Keratinocyte (primary cell): ENCODE results near the gene POU3F1.

ENCODE experiments used
- EZH2 ChIP-seq: IDR thresholded peaks from one replicate; pipeline ENCODE4 v1.6.1; 2012; ENCODE audit warnings: inconsistent platforms, mild to moderate bottlenecking, low read length, moderate library complexity
- TF ChIP-seq, protein P1 (sequence below), 3 experiments: IDR thresholded peaks in 1 of 3; conservative IDR thresholded peaks in 1 of 3; optimal IDR thresholded peaks in 1 of 3; 2 replicates in 2 of 3; 3 replicates in 1 of 3; pipeline versions ENCODE3 to v1.5.1; 2011; ENCODE audit warnings: low read length in 3 of 3, mild to moderate bottlenecking in 3 of 3, moderate library complexity in 2 of 3, control low read depth in 1 of 3, inconsistent platforms in 1 of 3; ENCODE audit not compliant: insufficient read depth in 2 of 3; ENCODE audit errors: extremely low read depth in 1 of 3

DNA sequence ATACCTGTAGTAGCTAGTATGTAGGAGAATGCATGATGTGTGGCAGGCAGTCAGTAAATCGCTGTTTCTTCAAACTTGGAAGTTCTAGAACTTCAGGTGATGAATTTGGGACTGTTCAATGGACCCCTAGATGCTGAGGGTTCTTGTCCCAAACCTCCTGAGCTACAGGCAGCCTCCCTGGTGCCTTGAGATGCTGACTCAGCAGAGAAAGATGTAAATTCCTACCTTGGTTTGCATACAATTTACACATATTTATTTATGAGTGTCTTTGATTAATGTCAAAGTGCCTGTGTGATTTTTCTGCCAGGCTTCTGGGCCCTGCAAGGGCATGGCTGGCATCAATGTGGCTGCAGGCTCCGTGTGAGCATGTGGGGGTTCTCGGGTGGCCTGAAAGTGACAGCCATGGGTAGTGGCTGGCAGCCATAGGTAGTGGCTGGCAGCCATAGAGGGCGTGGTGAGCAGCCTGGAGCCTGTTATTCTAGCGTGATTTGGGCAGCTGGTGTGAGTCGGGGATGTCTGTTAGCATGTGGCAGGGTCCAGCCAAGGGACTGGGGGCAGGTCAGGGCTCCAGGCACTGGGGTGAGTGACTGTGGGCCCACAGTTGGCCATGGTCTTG is 13.2 kb upstream of the POU3F1 start:
- TF ChIP-seq, protein P1, sequence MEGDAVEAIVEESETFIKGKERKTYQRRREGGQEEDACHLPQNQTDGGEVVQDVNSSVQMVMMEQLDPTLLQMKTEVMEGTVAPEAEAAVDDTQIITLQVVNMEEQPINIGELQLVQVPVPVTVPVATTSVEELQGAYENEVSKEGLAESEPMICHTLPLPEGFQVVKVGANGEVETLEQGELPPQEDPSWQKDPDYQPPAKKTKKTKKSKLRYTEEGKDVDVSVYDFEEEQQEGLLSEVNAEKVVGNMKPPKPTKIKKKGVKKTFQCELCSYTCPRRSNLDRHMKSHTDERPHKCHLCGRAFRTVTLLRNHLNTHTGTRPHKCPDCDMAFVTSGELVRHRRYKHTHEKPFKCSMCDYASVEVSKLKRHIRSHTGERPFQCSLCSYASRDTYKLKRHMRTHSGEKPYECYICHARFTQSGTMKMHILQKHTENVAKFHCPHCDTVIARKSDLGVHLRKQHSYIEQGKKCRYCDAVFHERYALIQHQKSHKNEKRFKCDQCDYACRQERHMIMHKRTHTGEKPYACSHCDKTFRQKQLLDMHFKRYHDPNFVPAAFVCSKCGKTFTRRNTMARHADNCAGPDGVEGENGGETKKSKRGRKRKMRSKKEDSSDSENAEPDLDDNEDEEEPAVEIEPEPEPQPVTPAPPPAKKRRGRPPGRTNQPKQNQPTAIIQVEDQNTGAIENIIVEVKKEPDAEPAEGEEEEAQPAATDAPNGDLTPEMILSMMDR (optimal IDR thresholded peaks at IDR 0.05 in 1 of 3, IDR thresholded peaks at IDR 0.05 in 1 of 3, conservative IDR thresholded peaks at IDR 0.05 in 1 of 3; ENCODE audit: extremely low read depth in 1 of 3, insufficient read depth in 2 of 3, low read length in 3 of 3), result no peak
- no peak for TF ChIP-seq EZH2
